ENCODE data around the gene NUP50. TPM values are rescaled to one million over a fixed set of nuclear protein-coding genes. Genes with fewer than 3 reads are reported as not detected.

NUP50 gene
- total RNA-seq, 1 donor from 2014 or later = 44.1 TPM

GRCh38 chr22:45216133-45217003 is 52.6 kb downstream of the NUP50 start:
- Mint-ChIP-seq H3K27me3 (ENCODE audit: unreplicated experiment) (no peaks in the 10 kb centered on the region), H3K27ac (ENCODE audit: unreplicated experiment) (no peak overlapping the region), H3K9me3 (ENCODE audit: unreplicated experiment) (no peaks in the 10 kb centered on the region), H3K4me1 (ENCODE audit: unreplicated experiment) (peaks cover 33% of the 10 kb centered on the region), H3K36me3 (ENCODE audit: unreplicated experiment) (no peaks in the 10 kb centered on the region), H3K4me3 (ENCODE audit: unreplicated experiment) (no peak overlapping the region)
- no peak for DNase-seq (ENCODE audit: extremely low spot score, unreplicated experiment)
- no peak for TF ChIP-seq CTCF (IDR thresholded peaks at IDR 0.05)

- no peak for DNase-seq (ENCODE audit: extremely low spot score, unreplicated experiment)
- H3K9me3 Mint-ChIP-seq (ENCODE audit: unreplicated experiment) = no peaks in the 10 kb centered on the region
- H3K27me3 Mint-ChIP-seq (ENCODE audit: unreplicated experiment) = no peaks in the 10 kb centered on the region
- H3K27ac Mint-ChIP-seq (ENCODE audit: unreplicated experiment) = no peak overlapping the region
- H3K36me3 Mint-ChIP-seq (ENCODE audit: unreplicated experiment) = no peaks in the 10 kb centered on the region
- no peak for TF ChIP-seq CTCF (IDR thresholded peaks at IDR 0.05)
- no peak overlapping the region for H3K4me3 Mint-ChIP-seq (ENCODE audit: unreplicated experiment)
- H3K4me1 Mint-ChIP-seq (ENCODE audit: unreplicated experiment) = peaks cover 25% of the 10 kb centered on the region
Observed at GRCh38 chr22:45217345-45217744, 53.6 kb downstream of the NUP50 start.

GRCh38 chr22:45217806-45218205 is 54.1 kb downstream of the NUP50 start:
- Mint-ChIP-seq H3K9me3 (ENCODE audit: unreplicated experiment) (no peaks in the 10 kb centered on the region), H3K27me3 (ENCODE audit: unreplicated experiment) (no peaks in the 10 kb centered on the region), H3K4me1 (ENCODE audit: unreplicated experiment) (peaks cover 20% of the 10 kb centered on the region), H3K4me3 (ENCODE audit: unreplicated experiment) (no peak overlapping the region), H3K36me3 (ENCODE audit: unreplicated experiment) (no peaks in the 10 kb centered on the region), H3K27ac (ENCODE audit: unreplicated experiment) (no peak overlapping the region)
- no peak for DNase-seq (ENCODE audit: extremely low spot score, unreplicated experiment)
- no peak for TF ChIP-seq CTCF (IDR thresholded peaks at IDR 0.05)

GRCh38 chr22:45218976-45219375 is 55.3 kb downstream of the NUP50 start:
- Mint-ChIP-seq H3K4me3 (ENCODE audit: unreplicated experiment) (no peak overlapping the region), H3K36me3 (ENCODE audit: unreplicated experiment) (no peaks in the 10 kb centered on the region), H3K27ac (ENCODE audit: unreplicated experiment) (no peak overlapping the region), H3K4me1 (ENCODE audit: unreplicated experiment) (peaks cover 13% of the 10 kb centered on the region), H3K27me3 (ENCODE audit: unreplicated experiment) (no peaks in the 10 kb centered on the region), H3K9me3 (ENCODE audit: unreplicated experiment) (no peaks in the 10 kb centered on the region)
- no peak for DNase-seq (ENCODE audit: extremely low spot score, unreplicated experiment)
- no peak for TF ChIP-seq CTCF (IDR thresholded peaks at IDR 0.05)

GRCh38 chr22:45221201-45221600 is 57.5 kb downstream of the NUP50 start:
- TF ChIP-seq CTCF (IDR thresholded peaks at IDR 0.05) = no peak
- Mint-ChIP-seq H3K36me3 (ENCODE audit: unreplicated experiment) (no peaks in the 10 kb centered on the region), H3K4me1 (ENCODE audit: unreplicated experiment) (peaks cover 21% of the 10 kb centered on the region), H3K4me3 (ENCODE audit: unreplicated experiment) (no peak overlapping the region), H3K9me3 (ENCODE audit: unreplicated experiment) (no peaks in the 10 kb centered on the region), H3K27ac (ENCODE audit: unreplicated experiment) (no peak overlapping the region), H3K27me3 (ENCODE audit: unreplicated experiment) (no peaks in the 10 kb centered on the region)
- no peak for DNase-seq (ENCODE audit: extremely low spot score, unreplicated experiment)
